Activated CD8-positive, alpha-beta memory T cell treated with anti-CD3 and anti-CD28 coated beads, Interleukin-2, amount 50 U/mL, for 4 hours (primary cell): ENCODE results near the gene FTCDNL1.
A peak's percentile ranks its signal among the peaks of the same experiment; 100 is the strongest.

ENCODE experiments used
- DNase-seq: peaks from one replicate; pipeline ENCODE4 v3.0.0-alpha.2; 2020

FTCDNL1 gene

DNA sequence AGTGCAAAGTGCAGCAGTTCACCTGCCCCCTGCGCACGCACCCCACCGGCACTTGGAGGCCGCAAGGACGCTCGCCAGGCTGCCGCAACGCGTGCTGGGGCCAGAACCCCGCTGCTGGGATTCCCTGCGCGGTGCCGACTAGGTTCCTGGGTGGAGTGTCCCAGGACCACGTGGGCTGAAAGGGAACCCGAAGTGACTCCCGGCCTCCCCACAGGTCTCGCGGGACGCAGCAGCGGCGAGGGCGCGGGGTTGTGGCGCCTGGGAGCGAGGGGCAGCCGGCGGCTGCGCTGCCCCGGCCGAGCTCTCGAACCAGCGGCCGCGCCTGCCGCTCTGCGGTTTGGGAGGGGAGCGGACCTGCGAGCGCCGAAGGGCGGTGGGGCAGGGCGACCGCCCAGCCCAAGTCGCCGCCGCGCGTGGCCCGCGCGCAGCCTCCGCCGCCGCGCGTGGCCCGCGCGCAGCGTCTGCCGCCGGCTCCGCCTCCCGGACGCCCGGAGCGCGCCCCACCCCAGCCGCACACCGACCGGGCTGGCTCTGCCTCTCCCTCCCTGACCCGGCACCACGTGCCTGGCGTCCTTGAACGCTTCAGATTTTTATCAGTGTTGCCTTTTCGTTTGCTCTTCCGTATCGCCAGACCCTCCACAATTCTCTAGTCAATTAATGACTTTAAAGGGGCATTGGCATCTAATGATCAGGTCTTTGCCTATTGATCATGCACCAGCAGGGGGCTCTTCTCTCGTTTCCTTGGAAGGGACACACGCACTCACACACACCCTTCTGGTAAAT, at the start of gene FTCDNL1:
FTCDNL1 (minus strand) TSS at position 475 of the 783 bp plus-strand sequence. CDS start 2,230 bp downstream, outside the sequence.
- peak; percentile 61 for DNase-seq

GRCh38 chr2:199896617-199897016, 45.6 kb upstream of the FTCDNL1 start:
- no peak for DNase-seq

DNA sequence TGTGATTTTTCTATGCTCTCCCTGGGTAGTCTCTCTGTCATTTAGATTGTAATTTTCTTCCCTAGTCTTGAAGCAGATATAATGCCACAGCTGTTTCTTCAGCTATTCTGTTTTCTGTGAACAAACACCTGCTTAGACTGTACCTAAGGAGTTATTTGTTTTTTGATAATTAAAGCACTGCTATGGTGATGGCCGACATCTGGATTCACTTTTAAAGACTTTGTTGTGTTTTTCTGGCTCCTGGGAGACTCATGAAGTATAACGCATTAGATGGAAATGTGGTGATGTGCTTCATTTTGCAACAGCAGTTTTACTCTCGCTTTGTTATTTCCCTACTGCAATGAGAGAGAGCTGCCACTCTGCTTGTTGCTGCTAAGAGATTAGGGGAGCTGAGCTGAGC, 44.4 kb upstream of the FTCDNL1 start:
- DNase-seq, result no peak

DNA sequence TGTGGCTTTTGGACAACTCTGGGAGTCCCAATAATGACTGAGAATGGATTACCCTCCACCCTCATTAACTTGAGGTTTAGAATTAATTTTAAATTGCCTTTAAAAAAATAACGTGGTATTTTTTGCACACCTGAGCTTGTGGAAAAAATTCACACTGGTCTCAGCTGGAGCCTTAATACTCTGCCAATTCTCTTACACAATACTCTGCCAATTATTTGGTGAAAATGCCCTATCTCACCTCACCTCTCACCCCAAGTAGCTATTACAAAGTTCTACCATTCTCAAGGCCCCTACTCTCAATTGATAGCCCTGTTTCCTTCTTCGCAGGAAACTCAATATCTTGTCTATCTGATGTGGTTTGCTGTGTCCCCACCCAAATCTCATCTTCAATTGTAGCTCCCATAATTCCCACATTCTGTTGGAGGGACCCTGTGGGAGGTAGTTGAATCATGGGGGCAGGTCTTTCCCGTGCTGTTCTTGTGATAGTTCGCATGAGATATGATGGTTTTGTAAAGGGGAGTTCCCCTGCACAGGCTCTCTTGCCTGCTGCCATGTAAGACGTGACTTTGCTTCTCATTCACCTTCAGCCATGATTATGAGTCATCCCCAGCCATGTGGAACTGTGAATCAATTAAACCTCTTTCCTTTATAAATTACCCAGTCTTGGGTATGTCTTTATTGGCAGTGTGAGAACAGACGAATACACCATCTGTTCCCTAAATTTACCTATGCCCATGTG, 32.7 kb upstream of the FTCDNL1 start:
- no peak for DNase-seq

- DNase-seq, result no peak
Observed at GRCh38 chr2:199882667-199883066, 31.7 kb upstream of the FTCDNL1 start.

- no peak for DNase-seq
Observed at GRCh38 chr2:199875400-199875799, 24.4 kb upstream of the FTCDNL1 start.

GRCh38 chr2:199874209-199874608, 23.2 kb upstream of the FTCDNL1 start:
- DNase-seq, result no peak

GRCh38 chr2:199870581-199870980, 19.6 kb upstream of the FTCDNL1 start:
- no peak for DNase-seq

GRCh38 chr2:199869653-199870052, 18.7 kb upstream of the FTCDNL1 start:
- no peak for DNase-seq

GRCh38 chr2:199869227-199869541, 18.2 kb upstream of the FTCDNL1 start:
- no peak for DNase-seq

DNA sequence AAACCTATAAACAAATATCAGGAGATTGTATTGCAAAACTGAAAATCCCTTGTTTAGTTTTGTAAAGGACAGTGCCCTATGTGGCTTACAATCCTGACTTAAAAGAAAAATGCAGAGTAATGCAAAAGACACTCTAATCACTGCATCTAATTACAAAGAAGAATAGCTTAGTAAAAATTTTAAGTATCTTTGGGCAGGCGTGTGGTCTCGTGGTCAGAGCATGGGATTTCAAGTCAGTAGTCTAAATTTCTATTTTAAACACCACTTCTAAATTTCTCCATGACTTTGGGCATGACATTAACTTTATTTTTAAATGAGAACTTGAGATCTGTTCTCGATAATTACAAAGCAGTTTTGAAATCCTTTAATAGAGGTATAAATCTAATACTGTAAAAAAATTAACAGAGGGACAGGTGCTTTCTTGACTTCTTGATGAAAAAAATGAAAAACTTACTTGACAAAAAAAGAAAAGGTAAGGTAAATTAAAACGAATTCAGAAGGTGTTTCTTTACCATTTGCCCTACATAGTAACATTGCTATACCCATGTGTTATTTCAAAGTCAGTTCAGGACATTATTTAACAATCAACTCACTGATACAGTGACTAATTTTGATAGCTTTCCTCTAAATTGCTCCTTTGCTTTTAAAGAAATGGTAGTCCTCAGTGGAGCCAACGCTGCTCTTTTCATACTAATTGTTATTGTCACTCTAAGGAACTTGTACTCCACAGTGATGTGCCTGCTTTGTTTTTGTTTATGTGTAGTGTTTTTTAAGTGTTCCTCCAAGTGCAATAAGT, 17.6 kb upstream of the FTCDNL1 start:
- no peak for DNase-seq

- no peak for DNase-seq
Observed at GRCh38 chr2:199865905-199866304, 14.9 kb upstream of the FTCDNL1 start.

- DNase-seq, result no peak
Observed at GRCh38 chr2:199862788-199863187, 11.8 kb upstream of the FTCDNL1 start.

DNA sequence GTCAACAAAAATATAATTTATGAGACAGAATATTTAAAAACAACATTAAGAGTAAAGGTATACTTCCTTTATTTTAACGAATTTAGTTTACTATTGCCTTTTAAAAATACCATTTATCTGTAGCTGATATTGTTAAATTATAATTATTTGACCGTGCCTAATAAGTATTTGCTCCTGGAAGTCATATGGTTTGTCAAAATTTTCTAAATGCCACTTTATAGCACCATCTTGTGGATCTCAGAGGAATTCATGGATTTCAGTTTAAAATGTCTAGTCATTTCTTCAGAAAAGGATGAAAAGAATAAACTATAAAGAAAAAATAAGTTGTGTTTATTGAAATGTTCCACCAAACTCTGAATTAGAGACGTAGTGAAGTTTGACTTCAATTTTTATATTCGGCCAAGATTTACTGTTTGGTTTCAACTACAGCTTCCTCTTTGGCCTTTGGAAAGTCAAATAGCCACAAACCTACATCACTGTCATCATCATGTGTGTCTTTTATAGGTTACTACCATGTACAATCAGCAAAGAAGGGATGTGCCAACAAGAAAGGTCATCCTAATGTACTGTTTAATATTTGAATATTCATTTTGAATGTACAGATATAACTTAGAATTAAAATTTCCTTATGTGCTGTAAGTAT, 10.3 kb upstream of the FTCDNL1 start:
- DNase-seq, result no peak

DNA sequence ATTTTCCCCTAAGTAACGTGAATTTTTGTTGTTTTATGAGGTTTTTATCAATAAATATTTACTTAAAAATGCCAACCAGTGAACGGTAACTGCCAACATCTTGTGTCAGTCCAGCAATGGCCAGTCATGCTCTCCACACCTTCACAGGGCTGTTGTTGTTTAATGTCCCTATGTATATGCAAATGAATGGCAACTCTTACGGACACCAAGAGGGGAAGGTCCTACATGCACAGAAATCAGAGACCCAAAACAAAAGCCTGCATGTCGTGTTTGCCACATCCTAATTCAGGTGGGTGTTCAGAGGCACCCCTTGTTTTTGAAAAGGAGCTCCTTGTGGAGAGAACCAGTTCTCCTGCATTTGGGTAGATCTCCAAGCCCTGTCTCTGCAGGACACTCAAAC, 4.8 kb upstream of the FTCDNL1 start:
- no peak for DNase-seq

DNA sequence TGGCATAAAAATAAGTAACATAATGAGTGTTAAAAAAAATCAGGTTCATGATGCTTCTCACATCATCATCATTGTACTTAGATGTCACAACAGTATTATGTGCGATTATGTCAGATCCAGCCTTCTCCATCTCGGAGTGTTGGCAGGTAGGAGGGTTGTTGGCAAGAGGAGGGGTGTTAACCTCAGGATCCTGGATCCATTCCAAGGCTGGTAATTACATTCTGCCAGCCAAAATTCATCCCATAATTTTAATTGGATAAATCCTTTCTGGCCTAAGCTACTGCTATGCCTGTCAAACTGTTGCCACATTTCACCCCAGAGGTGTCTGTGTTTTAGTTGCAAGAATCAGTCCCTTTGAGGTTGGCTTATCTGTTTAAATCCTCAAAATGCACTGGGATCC, 891 bp upstream of the FTCDNL1 start:
- no peak for DNase-seq

- no peak for DNase-seq
Observed at GRCh38 chr2:199851501-199851810, 464 bp upstream of the FTCDNL1 start.

- DNase-seq, result no peak
Observed at GRCh38 chr2:199850218-199850717, 724 bp downstream of the FTCDNL1 start.

DNA sequence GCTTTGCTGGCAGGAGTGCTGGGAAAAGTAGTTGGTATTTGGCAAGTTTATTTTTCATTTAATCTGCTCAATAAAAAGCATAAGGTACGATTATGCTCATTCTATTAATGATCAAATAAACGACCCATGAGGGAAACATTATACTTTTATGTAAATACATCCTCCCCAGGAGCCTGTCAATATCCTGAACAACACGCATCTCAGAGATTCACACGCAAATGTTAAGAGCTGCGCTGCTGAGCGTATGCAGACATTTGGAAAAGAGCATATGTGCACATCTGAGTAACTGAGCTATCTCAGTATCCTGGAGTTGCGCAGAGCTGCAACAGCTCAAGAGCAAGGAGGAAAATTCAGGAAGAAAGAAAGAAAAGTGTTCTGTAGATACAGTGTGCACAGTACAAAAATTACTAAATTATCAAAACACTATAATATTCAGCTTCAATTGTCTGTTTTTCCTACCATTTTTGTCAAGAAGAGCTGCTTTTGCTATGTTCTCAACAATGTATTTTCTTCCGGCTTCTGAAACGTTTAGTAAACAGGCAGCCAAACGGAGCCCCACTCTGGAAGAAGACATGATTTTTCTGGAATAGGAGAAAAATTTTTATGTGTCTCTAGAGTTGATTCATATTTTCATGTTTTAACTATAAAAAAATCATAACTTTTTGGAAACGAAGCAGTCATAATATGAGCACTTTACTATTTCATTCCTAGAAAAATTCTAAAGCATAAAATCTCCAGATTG, 2.4 kb downstream of the FTCDNL1 start:
- DNase-seq, result no peak

- DNase-seq, result no peak
Observed at GRCh38 chr2:199847181-199847864, 3.7 kb downstream of the FTCDNL1 start.

- no peak for DNase-seq
Observed at GRCh38 chr2:199842631-199843395, 8.2 kb downstream of the FTCDNL1 start.
